Activated B cell treated with CpG ODN at 0.5 μM for 24 hours (primary cell): Measurements from ENCODE around the gene RNF151. TPM values are rescaled to one million over a fixed set of nuclear protein-coding genes. Genes with fewer than 3 reads are reported as not detected.
A peak's percentile ranks its signal among the peaks of the same experiment; 100 is the strongest.

ENCODE experiments used
- ATAC-seq: fragments of 200-7000 bp; cut with Tn5 transposase; one replicate; pipeline ENCODE4 v1.10.0; 2021; ENCODE audit warnings: low read depth, mild to moderate bottlenecking, moderate library complexity
- CTCF ChIA-PET: fragments of 350-600 bp; sonication (Branson Sonifier 250); formaldehyde crosslinking; loops from one replicate; lab custom pipeline; 2021; ENCODE audit warnings: antibody characterized with exemption; lab: Charles Lee
- POLR2A ChIA-PET: fragments of 350-600 bp; sonication (Branson Sonifier 250); formaldehyde crosslinking; loops from one replicate; lab custom pipeline; 2021; ENCODE audit warnings: antibody characterized with exemption; lab: Charles Lee
- DNase-seq: peaks from one replicate; pipeline ENCODE4 v3.0.0; 2022
- H3K27ac Mint-ChIP-seq: one replicate; pipeline ENCODE4 v1.8.0; 2020; ENCODE audit warnings: mixed read lengths
- H3K27me3 Mint-ChIP-seq: one replicate; pipeline ENCODE4 v1.8.0; 2021; ENCODE audit warnings: mixed read lengths
- H3K36me3 Mint-ChIP-seq: one replicate; pipeline ENCODE4 v1.8.0; 2021; ENCODE audit warnings: low read depth, mixed read lengths
- H3K4me1 Mint-ChIP-seq: one replicate; pipeline ENCODE4 v1.8.0; 2021; ENCODE audit warnings: mixed read lengths
- H3K4me3 Mint-ChIP-seq: one replicate; pipeline ENCODE4 v1.8.0; 2020; ENCODE audit warnings: mild to moderate bottlenecking, mixed read lengths
- H3K9me3 Mint-ChIP-seq: one replicate; pipeline ENCODE4 v1.8.0; 2020; ENCODE audit warnings: mixed read lengths
- intact Hi-C: fragments of 100-400 bp; cut with micrococcal nuclease; formaldehyde crosslinking; loops from one replicate; pipeline ENCODE4 v1.15.1; 2024
- total RNA-seq: library from RNA; stranded (reverse); gene quantifications from 2 replicates; pipeline ENCODE4 v1.2.3, GENCODE V29; 2022
- TF ChIP-seq, protein P1 (sequence below): fragments of 200-600 bp; IDR thresholded peaks from one replicate; pipeline ENCODE4 v1.8.0; 2022; ENCODE audit warnings: antibody characterized with exemption, mild to moderate bottlenecking

The RNF151 gene, protein sequence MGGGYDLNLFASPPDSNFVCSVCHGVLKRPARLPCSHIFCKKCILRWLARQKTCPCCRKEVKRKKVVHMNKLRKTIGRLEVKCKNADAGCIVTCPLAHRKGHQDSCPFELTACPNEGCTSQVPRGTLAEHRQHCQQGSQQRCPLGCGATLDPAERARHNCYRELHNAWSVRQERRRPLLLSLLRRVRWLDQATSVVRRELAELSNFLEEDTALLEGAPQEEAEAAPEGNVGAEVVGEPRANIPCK
- total RNA-seq, result not detected in 2 replicates

DNA sequence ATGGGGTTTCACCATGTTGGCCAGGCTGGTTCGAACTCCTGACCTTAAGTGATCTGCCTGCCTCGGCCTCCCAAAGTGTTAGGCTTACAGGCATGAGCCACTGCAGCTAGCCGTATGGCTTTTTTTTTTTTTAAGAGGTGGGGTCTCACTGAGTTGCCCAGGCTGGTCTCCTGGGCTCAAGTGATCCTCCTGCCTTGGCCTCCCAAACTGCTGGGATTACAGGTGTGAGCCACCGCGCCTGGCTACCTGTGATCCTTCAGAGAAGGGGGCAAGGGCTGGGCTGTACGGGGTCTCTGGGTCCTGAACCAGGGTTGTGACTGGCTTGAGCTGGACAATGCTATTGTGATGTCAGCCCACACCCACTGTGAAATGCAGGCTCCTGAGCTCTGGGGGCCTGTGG lies at the start of gene RNF151:
TSS of gene RNF151 (plus strand) at position 397 of the 400 bp plus-strand sequence. CDS start 26 bp downstream, outside the sequence.
- Mint-ChIP-seq H3K36me3 (peaks cover 33% of the 10 kb centered on the region), H3K9me3 (no peaks in the 10 kb centered on the region), H3K27me3 (no peaks in the 10 kb centered on the region), H3K4me3 (peak within 1 kb of the TSS; percentile 92), H3K27ac (peak within 1 kb of the TSS; percentile 94), H3K4me1 (peaks cover 40% of the 10 kb centered on the region)
- TF ChIP-seq, protein P1, sequence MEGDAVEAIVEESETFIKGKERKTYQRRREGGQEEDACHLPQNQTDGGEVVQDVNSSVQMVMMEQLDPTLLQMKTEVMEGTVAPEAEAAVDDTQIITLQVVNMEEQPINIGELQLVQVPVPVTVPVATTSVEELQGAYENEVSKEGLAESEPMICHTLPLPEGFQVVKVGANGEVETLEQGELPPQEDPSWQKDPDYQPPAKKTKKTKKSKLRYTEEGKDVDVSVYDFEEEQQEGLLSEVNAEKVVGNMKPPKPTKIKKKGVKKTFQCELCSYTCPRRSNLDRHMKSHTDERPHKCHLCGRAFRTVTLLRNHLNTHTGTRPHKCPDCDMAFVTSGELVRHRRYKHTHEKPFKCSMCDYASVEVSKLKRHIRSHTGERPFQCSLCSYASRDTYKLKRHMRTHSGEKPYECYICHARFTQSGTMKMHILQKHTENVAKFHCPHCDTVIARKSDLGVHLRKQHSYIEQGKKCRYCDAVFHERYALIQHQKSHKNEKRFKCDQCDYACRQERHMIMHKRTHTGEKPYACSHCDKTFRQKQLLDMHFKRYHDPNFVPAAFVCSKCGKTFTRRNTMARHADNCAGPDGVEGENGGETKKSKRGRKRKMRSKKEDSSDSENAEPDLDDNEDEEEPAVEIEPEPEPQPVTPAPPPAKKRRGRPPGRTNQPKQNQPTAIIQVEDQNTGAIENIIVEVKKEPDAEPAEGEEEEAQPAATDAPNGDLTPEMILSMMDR, result no peak
- ChIA-PET CTCF (no interaction called here), POLR2A (interaction anchor here (0.5 to 9.7 kb wide), 5 partner anchors 17 to 568 kb away, joined by 3 to 351 read pairs (median 9); partner anchors contain the start of genes EME2, GFER, MRPS34 and NME3)
- DNase-seq (no peak), ATAC-seq (no peak)
- intact Hi-C loops, result loop anchor here (10.0 kb wide), 1 partner anchor 1188 kb away; no protein-coding TSS in a partner anchor

DNA sequence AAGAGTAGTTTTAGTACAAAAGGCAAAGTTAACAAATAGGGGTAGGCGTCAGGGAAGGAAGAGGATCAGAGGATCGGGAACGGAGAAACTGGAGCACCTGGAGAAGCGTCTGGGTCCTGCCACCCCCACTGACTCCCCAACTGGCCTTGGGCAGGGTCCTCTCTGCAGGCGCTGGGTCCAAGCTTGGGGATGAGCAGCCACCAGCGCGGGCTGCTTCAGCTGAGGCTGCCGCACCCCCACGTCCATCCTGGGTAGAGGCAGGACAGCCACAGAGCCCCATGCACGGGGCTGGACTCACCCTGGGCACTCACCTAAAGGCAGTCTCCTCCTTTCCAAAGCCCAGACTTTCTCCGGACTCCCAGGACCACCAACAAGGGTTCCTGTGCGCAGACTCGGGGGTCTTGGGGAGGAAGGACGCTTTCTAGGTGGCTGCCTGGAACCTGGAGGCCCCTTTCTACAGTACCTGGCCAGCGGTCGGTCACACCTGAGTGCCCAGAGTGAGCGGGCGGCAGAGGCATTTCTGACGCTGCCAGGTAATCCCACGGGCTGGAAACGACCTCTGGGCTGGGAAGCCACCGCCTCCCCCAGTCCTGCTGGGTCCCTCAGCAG lies 49.5 kb upstream of the RNF151 start:
- TF ChIP-seq, protein P1, result no peak
- H3K9me3 Mint-ChIP-seq, result no peaks in the 10 kb centered on the region
- no peak overlapping the region for H3K4me3 Mint-ChIP-seq
- peaks cover 5% of the 10 kb centered on the region for H3K4me1 Mint-ChIP-seq
- ATAC-seq (no peak), DNase-seq (no peak)
- CTCF ChIA-PET, result no interaction called here
- no peak overlapping the region for H3K27ac Mint-ChIP-seq
- H3K36me3 Mint-ChIP-seq, result no peaks in the 10 kb centered on the region
- peaks cover 34% of the 10 kb centered on the region for H3K27me3 Mint-ChIP-seq
- intact Hi-C loops, result no loop called here
- POLR2A ChIA-PET, result no interaction called here

DNA sequence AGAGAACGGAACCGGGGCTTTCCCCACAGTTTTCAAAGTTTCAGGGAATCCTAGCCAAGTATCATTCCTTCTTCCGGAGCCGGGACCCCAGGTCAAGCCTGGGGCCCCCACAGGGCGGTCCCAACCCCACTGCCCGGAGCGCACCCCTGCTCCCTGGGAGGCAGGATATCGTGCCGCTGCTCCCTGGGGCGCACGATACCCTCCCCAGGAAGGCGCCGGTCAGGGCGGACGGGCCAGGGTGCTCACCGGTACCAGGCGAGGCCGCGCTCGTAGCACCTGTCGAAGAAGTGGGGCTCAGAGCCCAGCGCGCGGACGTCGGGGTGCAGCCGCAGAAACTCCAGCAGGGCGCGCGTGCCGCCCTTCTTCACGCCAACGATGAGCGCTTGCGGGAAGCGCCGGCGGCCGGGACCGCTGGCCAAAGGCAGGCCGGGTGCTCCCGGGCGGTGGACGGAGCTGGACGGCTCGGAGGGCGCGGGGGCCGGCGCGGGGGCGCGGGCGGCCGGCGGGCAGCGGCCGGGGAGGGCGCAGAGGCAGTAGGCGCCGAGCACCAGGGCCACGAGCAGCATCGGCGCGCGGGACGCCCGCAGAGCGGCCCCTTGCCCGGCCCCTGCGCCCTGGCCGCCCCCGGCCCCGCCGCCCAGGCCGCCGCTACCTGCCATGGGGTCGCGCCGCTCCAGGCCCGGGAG lies 48.8 kb upstream of the RNF151 start:
- TF ChIP-seq, protein P1, result no peak
- CTCF ChIA-PET, result no interaction called here
- H3K9me3 Mint-ChIP-seq, result no peaks in the 10 kb centered on the region
- no peak for DNase-seq
- no peak overlapping the region for H3K4me3 Mint-ChIP-seq
- intact Hi-C loops, result no loop called here
- no peak overlapping the region for H3K27ac Mint-ChIP-seq
- H3K4me1 Mint-ChIP-seq, result peaks cover 5% of the 10 kb centered on the region
- POLR2A ChIA-PET, result no interaction called here
- ATAC-seq, result no peak
- H3K27me3 Mint-ChIP-seq, result peaks cover 39% of the 10 kb centered on the region
- no peaks in the 10 kb centered on the region for H3K36me3 Mint-ChIP-seq

DNA sequence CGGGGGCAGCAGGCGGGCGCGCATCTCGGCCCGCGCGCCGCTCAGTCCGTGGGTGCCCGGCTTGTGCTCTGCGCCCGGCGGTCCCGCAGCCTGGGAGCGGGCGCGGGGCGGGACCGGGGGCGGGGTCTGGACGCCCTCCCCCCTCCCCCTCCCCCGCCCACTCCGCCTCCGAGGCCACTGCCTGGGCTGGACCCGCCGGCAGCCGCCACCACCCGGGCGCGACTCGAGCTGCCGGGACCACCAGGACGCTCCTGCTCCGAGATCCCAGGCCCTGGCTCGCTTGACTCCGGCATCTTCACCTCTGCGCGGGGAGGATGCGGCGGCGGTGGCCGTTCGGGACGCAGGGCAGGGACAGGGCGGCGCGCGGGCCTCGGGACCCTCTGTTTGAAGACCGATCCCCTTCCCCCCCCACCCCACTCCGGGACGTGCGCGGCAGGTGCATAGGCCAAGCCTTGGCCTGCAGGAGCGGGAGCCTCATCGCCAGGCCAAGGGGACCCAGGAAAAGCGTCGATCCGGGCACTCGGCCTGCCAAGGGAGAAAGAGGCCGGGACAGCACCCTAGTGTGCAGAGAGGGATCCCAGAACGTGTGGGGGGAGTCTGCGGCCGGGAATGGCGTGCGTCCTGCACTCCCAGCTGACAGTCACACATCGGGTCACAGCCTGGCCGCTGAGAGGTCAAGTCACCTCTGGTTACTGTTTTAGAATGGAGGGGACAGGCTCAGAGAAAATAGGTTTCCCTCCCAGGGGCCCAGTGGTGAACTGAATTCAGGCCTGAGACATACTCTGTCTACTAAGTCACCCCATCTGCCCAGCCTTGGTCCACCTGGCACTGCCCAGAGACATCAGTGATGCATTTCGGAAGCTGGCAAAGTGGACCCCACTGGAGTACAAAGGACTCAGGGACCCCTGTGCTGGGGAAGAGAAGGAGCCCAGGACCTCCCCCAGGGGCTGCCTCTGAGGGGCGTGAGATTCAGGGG lies 48.0 kb upstream of the RNF151 start, which contains the start of gene HS3ST6:
TSS of gene HS3ST6 (minus strand) at position 65 of the 976 bp plus-strand sequence. CDS start 92 bp downstream, outside the sequence.
- no peaks in the 10 kb centered on the region for H3K36me3 Mint-ChIP-seq
- H3K9me3 Mint-ChIP-seq, result no peaks in the 10 kb centered on the region
- TF ChIP-seq, protein P1, result no peak
- H3K27ac Mint-ChIP-seq, result no peak within 1 kb of the TSS
- DNase-seq, result no peak
- H3K27me3 Mint-ChIP-seq, result peaks cover 44% of the 10 kb centered on the region
- CTCF ChIA-PET, result no interaction called here
- H3K4me3 Mint-ChIP-seq, result no peak within 1 kb of the TSS
- intact Hi-C loops, result no loop called here
- peaks cover 5% of the 10 kb centered on the region for H3K4me1 Mint-ChIP-seq
- POLR2A ChIA-PET, result no interaction called here
- no peak for ATAC-seq
